SK-N-DZ (cell line): ENCODE results near the gene PNMA5. TPM values are rescaled to one million over a fixed set of nuclear protein-coding genes. Genes with fewer than 3 reads are reported as not detected.
"Not testable (repeated sequence)": the region's sequence is repeated elsewhere in the genome, so short reads cannot be mapped to it uniquely, and the experiment has no call there.

Experiments used
- DNase-seq: peaks from one replicate; pipeline ENCODE4 v3.0.0-alpha.2; 2015; ENCODE audit warnings: low spot score
- polyA plus RNA-seq, 2 experiments: library from polyadenylated mRNA; depleted of rRNA; stranded (reverse); fragments of >200 nt; gene quantifications; 2 replicates each; pipeline ENCODE4 v1.2.3, GENCODE V29; 2014

The PNMA5 gene
- polyA plus RNA-seq (2014; cell fraction: cytosol; rRNA removed) = not detected in 2 replicates
- not detected in 2 replicates for polyA plus RNA-seq (2014; cell fraction: nucleus; rRNA removed)

DNA sequence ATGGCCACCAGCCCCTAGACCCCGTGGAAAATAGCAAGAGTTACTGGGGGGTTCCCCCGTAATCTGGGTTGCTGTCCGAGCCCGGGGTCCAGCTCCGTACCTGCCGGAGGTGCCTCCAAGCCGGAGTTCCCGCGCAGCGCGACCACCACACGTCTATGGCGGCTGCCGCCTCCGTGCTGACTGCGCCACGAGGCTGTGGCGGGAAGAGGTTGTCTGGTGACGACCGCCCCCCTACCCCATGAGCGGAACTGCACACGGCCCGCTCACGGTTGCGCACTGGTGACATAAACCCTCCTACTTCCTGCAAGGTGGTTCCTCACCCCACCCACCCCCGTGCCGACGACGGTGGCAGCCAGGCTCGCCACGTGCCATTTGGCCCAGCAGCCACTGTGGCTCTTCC lies at the start of gene PNMA5:
TSS of gene PNMA5 (minus strand) at position 184 of the 400 bp plus-strand sequence. CDS start 2,518 bp downstream, outside the sequence.
- no peak for DNase-seq

DNA sequence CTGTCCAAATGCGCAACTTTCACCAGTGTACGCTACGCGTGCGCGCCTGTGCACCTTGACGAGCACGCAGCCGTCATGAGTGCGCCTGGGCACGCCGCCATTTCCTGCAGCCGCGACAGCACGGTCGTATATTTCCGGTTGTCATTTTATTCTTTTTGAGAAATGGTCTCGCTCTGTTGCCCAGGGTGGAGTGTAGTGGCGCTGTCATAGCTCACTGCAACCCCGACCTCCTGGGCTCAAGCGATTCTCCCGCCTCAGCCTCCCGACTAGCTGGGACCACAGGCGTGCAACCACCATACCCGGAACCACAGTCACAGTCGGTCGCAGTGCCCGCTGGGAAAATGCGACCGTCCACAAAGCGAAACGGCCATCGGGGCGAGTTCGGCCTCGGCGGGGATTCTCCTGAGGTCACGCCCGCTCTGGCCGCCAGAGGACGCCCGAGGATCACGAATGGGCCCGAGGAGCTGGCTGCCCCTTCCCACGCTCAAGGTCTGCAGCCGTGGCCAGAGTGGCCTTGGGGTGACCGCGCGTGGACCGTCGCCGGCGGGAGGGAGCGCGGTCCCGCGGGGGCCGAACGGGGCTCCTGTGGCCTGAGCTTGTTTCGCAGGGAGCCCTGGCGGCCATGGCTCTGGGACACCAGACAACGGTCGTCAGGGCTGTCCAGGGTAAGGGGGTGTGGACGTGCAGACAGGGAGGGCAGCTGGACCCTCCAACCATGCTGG lies 38.6 kb upstream of the PNMA5 start:
- DNase-seq = peak; percentile 22

DNA sequence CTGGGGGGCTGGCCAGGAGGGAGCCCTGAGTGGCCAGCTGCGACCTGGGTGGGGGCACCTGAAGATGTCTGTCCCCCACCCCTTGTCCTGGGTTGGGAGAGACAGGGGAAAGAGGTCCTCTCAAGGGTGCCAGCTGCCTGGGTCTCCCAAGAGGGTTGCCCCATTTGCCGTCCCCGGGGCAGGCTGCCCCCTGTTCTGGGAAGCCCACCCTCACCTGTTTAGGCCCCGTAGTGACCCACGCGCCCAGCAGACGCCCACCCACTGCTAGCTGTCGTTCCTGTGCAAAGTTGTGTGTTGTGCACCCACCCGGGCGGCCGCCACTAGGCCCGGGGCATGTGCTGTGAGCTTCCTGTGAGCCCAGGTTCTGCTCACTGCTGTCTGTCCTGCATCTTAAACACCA lies 36.9 kb upstream of the PNMA5 start:
- DNase-seq = no peak

DNA sequence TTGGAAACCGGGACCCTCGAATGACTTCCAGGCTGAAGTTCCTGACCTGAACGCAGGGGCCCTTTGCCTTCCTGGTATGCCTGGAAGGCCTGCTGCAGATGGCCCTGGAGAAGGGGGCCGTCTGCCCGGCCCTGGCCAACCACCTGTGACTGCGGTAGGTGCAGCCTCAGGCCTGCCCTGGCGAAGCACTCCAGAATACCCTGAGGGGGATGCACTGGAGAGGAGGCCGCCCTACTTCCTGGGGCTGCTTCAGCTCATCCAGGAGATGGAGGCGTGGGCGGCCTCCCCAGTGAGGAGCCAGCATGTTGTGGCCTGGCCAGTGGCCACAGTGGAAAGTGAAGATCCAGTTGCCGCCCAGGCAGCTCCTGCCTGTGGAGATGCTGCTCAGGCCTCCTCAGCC lies 36.0 kb upstream of the PNMA5 start:
- DNase-seq = no peak

DNA sequence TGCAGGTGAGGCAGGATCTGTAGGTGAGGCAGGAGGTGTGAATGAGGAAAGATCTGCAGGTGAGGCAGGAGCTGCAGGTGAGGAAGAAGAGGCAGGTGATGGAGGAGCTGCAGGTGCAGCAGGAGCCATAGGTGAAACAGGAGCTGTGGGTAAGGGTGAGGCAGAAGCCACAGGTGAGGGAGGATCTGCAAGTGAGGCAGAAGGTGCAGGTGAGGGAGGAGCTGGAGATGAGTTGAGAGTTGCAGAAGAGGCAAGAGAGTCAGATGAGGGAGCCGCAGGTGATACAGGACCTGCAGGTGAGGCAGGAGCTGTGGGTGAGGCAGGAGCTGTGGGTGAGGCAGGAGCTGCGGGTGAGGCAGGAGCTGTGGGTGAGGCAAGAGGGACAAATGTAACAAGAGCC lies 35.2 kb upstream of the PNMA5 start:
- DNase-seq = no peak

DNA sequence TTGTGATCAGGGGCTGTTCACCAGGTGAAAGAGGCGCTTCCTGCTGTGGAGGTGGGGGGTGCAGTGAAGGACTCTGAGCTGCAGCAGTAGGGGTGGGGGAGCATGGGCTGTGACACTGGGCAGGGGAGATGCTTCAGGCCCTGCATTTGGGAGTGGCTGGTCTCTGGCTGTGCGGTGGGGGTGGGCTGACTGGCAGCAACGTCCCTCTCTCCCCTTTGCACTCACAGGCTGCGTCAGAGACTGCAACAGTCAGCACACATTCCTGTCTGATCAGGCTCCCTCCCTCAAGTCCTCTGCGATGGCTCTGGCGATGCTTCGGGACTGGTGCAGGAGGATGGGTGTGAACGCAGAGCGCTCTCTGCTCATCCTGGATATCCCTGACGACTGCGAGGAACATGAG lies 34.6 kb upstream of the PNMA5 start:
- DNase-seq = not testable (repeated sequence)

DNA sequence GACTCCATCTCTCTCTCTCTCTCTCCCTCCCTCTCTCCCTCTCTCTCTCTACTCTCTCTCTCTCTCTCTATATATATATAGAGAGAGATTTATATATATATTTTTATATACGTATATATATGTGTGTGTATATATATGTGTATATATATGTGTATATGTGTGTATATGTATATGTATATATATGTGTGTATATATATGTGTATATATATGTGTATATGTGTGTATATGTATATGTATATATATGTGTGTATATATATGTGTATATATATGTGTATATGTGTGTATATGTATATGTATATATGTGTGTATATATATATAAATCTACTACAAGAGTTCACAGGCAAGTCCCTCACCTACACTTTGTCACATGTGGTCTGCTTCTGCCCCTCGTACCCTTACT lies 32.6 kb upstream of the PNMA5 start:
- DNase-seq = not testable (repeated sequence)

DNA sequence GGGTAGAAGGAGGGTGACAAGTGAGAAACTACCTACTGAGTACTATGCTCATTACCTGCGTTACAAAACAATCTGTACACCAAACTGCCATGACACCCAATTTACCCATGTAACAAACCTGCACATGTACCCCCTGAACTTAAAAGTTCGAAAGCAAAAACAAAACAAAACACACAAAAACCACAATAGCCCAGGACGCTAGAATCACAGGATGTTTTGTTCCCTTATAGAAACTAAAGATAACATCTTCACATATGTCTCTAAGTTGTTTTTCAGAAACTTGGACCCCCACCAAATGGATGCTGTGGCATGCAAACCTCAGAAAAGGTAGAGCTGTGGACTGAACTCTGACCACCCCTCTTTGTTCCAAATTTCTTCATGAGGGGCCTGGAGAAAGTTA lies 25.2 kb upstream of the PNMA5 start:
- DNase-seq = no peak

DNA sequence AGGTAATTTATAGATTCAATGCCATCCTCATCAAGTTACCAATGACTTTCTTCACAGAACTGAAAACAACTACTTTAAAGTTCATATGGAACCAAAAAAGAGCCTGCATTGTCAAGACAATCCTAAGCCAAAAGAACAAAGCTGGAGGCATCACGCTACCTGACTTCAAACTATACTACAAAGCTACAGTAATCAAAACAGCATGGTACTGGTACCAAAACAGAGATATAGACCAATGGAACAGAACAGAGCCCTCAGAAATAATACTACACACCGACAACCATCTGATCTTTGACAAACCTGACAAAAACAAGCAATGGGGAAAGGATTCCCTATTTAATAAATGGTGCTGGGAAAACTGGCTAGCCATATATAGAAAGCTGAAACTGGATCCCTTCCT lies 23.3 kb upstream of the PNMA5 start:
- not testable (repeated sequence) for DNase-seq

DNA sequence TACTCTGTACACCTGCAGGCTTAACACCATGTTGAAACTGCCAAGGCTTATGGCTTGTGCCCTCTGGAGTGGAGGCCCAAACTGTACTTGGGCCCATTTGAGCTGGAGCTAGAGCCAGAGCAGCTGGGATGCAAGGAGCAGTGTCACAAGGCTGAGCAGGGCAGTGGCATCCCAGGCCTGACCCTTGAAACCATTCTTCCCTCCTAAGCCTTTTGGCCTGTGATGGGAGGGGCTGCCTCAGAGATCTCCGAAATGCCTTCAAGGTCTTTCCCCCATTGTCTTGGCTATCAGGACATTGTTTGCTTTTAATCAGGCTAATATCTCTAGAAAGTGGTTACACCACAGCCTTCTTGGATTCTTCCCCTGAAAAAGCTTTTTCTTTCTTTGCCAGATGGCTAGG lies 10.9 kb upstream of the PNMA5 start:
- no peak for DNase-seq

DNA sequence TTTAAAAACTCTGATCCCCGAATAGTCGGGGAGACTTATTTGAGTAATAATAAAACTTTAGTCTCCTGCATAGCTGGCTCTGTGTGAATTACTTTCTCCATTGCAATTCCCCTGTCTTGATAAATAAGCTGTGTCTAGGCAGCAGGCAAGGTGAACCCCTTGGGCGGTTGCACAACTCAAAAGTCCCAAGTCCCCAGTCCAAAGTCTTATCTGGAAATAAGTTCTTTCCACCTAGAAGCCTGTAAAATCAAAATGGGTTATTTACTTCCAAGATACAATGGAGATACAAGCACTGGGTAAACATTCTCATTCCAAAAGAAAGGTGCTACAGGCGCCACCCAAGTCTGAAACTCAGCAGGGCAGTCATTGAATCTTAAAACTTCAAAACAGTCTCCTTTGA lies 10.1 kb upstream of the PNMA5 start:
- no peak for DNase-seq

DNA sequence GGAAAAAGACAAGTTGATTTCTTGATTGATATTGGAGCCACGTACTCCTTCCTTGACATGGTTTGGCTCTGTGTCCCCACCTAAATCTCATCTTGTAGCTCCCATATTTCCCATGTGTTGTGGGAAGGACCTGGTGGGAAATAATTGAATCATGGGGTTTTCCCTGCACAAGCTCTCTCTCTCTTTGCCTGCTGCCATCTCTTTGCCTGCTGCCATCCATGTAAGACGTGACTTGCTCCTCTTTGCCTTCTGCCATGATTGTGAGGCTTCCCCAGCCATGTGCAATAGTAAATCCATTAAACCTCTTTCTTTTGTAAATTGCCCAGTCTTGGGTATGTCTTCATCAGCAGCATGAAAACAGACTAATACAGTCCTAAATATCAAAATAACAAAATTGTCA lies 8.3 kb upstream of the PNMA5 start:
- DNase-seq = not testable (repeated sequence)

DNA sequence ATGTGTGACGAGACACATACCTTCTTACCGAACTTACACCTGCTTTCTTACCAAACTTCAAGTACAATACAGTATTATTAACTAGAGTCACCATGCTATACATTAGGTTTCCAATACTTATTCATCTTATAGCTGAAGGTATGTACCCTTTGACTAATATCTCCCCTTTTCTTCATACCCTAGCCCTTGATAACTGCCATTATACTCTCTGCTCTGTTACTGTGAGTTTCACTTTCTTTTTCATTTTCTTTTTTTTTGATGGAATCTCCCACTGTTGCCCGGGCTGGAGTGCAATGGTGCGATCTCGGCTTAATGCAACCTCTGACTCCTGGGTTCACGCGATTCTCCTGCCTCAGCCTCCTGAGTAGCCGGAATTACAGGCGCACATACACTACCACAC lies 3.4 kb upstream of the PNMA5 start:
- DNase-seq = no peak

DNA sequence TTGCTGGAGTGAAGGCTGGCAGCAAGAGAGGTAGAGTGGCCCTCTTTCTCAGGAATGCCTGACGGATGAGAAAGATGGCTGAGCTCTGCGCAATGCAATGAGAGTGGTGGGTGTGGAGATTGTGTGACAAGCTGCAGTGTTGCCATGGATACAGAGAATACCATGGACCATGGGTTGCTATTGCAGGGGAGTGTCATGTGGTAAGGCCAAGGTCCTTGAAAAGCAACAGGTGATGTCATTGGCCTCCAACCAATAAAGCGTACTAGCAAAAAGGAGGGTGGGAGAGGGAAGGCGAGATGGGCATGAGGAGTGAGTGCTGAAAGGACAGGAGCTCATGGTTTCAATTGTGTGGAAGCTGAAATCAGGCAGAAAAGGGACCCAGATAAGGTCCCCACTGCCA lies 1.8 kb downstream of the PNMA5 start:
- no peak for DNase-seq

DNA sequence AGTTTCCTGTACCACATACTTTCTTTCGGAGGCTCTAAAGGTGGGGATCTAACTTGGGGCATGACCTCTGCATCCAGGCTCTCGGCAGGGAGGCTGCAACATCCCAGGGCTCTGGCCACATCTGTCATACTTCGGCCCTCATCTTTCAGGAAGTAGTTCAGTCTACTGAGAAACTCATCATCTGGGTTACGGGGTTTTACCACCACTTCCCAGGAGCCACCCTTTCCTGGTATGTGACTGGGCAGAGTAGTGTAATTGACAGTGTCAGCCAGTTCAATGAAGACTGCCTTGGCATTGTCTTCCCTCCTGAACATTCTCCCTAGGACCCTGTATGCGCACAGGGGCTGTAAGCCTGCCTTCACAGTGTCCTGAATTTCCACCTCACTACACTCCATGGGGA lies 2.8 kb downstream of the PNMA5 start:
- DNase-seq = no peak

DNA sequence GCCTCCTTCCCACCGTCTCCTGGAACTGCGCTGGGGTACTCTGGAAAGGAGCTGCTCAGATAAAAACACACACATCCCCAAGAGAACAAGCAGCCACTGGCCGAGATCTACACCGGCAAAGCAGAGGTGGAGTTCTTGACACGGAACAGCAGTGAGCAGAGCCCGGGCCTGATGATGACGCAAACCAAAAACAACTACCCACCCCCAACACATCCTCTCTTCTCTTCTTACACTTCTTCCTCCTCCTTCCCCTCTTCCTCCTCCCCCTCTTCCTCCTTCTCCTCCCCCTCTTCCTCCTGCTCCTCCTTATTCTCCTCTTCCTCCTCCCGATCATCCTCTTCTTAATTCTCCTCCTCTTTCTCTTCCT lies 4.6 kb downstream of the PNMA5 start:
- no peak for DNase-seq

DNA sequence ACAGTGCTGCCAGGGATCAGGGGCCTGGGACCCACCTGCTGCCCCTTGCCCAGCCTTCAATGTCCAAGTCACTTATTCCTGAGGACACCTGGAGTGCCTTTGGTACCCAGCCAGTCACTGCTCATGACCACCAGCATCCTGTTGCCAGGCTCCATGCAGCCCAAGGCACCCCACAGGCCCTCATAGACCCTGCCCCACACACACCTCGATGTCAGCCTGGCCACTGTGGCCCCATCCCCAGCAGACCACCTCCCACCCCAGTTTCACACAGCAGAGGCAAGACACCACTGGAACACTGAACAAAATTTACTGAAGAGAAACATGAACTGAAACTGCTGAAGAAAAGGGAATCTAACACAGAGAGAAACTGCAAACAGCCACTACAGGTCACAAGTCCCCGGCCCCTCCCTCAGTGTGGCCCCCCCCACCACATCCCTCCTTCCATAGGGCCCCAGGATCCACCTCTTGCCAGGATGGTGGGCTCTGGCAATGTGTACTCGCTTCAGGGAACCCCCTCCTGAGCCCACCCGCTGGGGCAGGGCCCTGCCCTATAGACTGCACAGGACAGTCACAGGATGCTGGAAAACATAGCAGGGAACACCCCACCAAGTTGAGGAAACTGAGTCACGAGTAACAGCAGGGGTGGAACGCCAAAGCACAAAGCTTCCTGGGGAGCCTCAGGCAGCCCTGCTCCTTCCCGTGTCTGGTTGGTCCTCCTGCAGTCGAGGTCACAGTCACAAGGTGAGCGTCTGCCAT lies 5.2 kb downstream of the PNMA5 start:
- no peak for DNase-seq

DNA sequence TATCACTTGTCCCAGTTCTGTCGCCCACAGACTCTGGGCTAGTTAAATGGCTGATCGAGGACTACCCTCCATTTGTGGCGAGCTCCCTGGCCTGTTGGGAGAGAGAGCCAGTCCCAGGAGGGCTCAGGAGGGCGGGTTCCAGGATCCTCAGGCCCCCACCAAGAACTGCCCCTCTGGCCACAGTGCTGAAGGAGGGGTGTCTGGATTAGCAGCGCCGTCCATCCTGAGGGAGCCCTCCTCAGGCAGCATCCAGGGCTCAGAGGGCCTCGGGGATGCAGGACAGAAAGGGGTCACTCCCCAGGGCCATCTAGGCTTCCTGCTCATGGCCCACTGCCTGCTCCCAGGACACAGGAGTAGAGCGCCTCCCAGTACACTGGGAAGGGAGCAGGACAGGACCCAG lies 6.1 kb downstream of the PNMA5 start:
- DNase-seq = no peak

DNA sequence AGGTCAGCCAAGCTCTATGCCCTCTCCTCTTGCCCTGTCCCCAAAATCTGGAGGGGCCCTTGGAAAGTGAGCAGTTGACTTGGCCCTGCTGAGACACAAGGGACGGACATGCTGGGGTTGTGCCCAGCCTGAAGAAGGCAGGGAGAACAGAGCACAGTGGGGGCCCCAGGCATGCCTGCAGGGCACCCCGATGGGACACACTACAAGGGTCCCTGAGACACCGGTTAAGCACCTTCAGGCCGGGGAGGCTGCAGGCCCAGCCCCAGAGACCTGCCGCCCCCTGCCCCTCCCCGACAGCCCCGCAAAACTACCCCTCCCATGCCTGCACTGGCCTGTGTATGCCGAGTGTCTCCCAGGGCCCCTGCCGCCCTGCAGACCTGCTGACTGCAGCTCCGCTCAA lies 6.8 kb downstream of the PNMA5 start:
- not testable (repeated sequence) for DNase-seq

DNA sequence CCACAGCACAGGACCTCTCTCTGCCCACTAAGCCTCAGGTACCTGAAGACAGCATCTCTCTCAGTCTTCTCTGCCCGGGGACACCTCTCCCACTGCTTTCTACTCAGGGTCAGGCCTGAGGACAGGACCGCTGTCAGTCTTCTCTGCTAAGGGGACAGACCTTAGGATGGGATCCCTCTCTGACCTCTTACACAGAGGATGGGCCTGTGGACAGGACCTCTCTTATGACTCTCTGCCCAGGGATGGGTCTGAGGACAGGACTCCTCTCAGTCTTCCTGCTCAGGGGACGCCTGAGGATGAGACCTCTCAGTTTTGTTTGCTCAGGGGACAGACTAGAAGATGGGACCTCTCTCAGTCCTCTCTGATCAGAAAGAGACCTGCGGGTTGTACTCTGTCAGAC lies 8.5 kb downstream of the PNMA5 start:
- DNase-seq = not testable (repeated sequence)

DNA sequence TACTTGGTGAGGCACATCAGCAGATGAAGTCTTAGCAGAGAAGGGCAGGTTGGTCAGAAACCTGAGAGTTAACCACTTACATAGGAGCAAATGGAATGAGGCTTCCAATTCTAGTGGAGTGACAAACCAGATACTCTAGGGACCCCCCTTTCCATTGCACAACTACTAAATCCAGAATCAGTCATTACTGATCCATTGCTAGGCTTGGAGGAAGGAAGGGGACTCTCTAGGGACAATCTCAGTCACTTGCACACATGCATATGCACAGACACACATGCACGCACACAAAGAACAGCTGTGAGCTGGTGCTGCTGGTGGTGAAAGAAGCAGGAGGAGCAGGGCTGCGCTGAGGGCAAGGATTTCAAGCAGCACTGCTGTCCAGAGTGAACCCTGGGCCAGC lies 25.7 kb downstream of the PNMA5 start:
- DNase-seq = no peak

DNA sequence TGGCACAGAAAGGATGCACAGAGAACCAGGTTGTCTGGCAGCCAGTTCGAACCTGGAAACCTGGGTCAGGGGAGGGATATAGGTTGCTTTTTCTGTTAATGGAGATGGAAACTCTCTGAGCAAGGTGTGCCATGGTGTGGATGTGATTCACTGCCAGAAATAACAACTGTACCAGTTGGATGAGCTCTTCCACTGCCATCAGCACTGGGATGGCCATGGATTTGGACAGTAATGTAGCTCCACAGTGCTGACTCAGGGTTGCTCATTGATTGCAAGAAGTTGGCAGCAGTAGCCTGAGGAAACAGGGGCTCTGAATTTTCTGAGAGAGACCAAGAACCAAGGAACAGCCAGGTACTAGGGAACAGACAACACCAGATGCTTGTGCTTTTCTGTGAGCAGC lies 33.8 kb downstream of the PNMA5 start:
- DNase-seq = no peak

DNA sequence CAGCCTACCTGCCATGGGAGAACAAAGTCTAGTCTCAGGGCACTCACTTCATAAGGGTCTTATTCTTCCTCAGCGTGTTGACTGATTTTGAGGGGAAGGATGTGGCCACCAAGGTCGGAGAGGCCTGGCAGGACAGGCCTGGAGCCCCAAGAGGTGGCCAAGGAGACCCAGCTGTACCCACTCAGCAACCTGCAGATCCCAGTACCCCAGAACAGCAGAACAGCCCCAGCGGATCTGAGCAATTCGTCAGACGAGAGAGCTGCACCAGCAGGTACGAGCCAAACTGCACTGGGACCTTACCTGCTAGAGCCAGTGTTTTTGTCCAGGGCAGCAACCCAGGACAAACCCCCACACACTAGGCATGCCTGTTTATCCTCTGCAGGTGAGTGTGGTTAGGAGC lies 34.3 kb downstream of the PNMA5 start:
- DNase-seq = no peak
